IMR-90 (cell line): Measurements from ENCODE around the gene SUPT16H. TPM values are rescaled to one million over a fixed set of nuclear protein-coding genes. Genes with fewer than 3 reads are reported as not detected.

Experiments
- ATAC-seq: fragments of 200-7000 bp; cut with Tn5 transposase; 2 replicates; pipeline ENCODE4 v1.9.1; 2020; ENCODE audit warnings: low read depth, mild to moderate bottlenecking, moderate library complexity
- BruUV-seq: library from RNA; stranded (reverse); fragments of 400-500 nt; replicated peaks from 2 replicates; lab custom pipeline; 2021; lab: Mats Ljungman, UMichigan
- CTCF ChIA-PET: fragments of 300-600 bp; formaldehyde crosslinking; extraction: SDS; loops from one replicate; lab custom pipeline; 2021; ENCODE audit warnings: antibody characterized with exemption; lab: Yijun Ruan, JAX
- POLR2A ChIA-PET: fragments of 300-600 bp; sonication (Branson Sonifier 250); formaldehyde crosslinking; loops from one replicate; lab custom pipeline; 2022; ENCODE audit warnings: antibody characterized with exemption; ENCODE audit not compliant: unreplicated experiment; lab: Charles Lee
- DNase-seq: peaks from one replicate; pipeline ENCODE4 v3.0.0; 2013
- H2AFZ ChIP-seq: replicated peaks from 2 replicates; pipeline ENCODE3; 2013; ENCODE audit warnings: low read length, mild to moderate bottlenecking; ENCODE audit not compliant: poor library complexity
- H2AK5ac ChIP-seq: 2 replicates; pipeline ENCODE4 v1.6.1; 2013; ENCODE audit warnings: low read depth, low read length, inconsistent platforms
- H2AK9ac ChIP-seq: replicated peaks from 2 replicates; pipeline ENCODE3; 2013; ENCODE audit warnings: mild to moderate bottlenecking, low read depth, low read length, moderate library complexity; ENCODE audit not compliant: poor library complexity
- H2BK120ac ChIP-seq: 2 replicates; pipeline ENCODE4 v1.6.1; 2013; ENCODE audit warnings: low read depth, low read length, inconsistent platforms
- H2BK15ac ChIP-seq: 3 replicates; pipeline ENCODE4 v1.6.1; 2013; ENCODE audit warnings: low read depth, low read length, inconsistent platforms
- H2BK20ac ChIP-seq: 2 replicates; pipeline ENCODE4 v1.6.1; 2013; ENCODE audit warnings: low read depth, mild to moderate bottlenecking, inconsistent platforms, low read length, moderate library complexity
- H2BK5ac ChIP-seq: 2 replicates; pipeline ENCODE4 v1.6.1; 2013; ENCODE audit warnings: mild to moderate bottlenecking, low read depth, low read length, inconsistent platforms; ENCODE audit not compliant: poor library complexity, severe bottlenecking
- H3K14ac ChIP-seq: replicated peaks from 2 replicates; pipeline ENCODE4 v1.6.1; 2013; ENCODE audit warnings: low read depth, low read length, inconsistent platforms
- H3K18ac ChIP-seq: 2 replicates; pipeline ENCODE4 v1.6.1; 2013; ENCODE audit warnings: low read depth, low read length, control low read depth
- H3K23ac ChIP-seq: 2 replicates; pipeline ENCODE4 v1.6.1; 2013; ENCODE audit warnings: low read depth, low read length, inconsistent platforms
- H3K27ac ChIP-seq: 2 replicates; pipeline ENCODE4 v1.5.1; 2013; ENCODE audit warnings: mild to moderate bottlenecking, control low read depth, low read length; ENCODE audit not compliant: insufficient read depth
- H3K27me3 ChIP-seq: 2 replicates; pipeline ENCODE4 v1.6.1; 2013; ENCODE audit warnings: low read length; ENCODE audit not compliant: control insufficient read depth, insufficient read depth
- H3K36me3 ChIP-seq: 2 replicates; pipeline ENCODE4 v1.6.1; 2013; ENCODE audit warnings: low read length, mixed read lengths; ENCODE audit not compliant: control insufficient read depth, insufficient read depth
- H3K4ac ChIP-seq: 2 replicates; pipeline ENCODE4 v1.6.1; 2013; ENCODE audit warnings: low read depth, low read length, inconsistent platforms
- H3K4me1 ChIP-seq: 2 replicates; pipeline ENCODE4 v1.6.1; 2013; ENCODE audit warnings: low read length, mixed read lengths; ENCODE audit not compliant: control insufficient read depth, insufficient read depth
- H3K4me2 ChIP-seq: 2 replicates; pipeline ENCODE4 v1.6.1; 2013; ENCODE audit warnings: low read depth, mild to moderate bottlenecking, control low read depth, low read length, moderate library complexity
- H3K4me3 ChIP-seq: 2 replicates; pipeline ENCODE4 v1.5.1; 2013; ENCODE audit warnings: low read depth, mild to moderate bottlenecking, control low read depth, low read length, moderate library complexity; ENCODE audit not compliant: insufficient read depth
- H3K56ac ChIP-seq: 2 replicates; pipeline ENCODE4 v1.6.1; 2013; ENCODE audit warnings: low read length, inconsistent platforms; ENCODE audit not compliant: insufficient read depth; ENCODE audit errors: extremely low read depth
- H3K79me1 ChIP-seq, 2 experiments: 2 replicates each; pipeline ENCODE4 v1.6.1; 2013; ENCODE audit warnings: low read length in 2 of 2, inconsistent platforms in 1 of 2, low read depth in 1 of 2
- H3K9ac ChIP-seq: 2 replicates; pipeline ENCODE4 v1.6.1; 2013; ENCODE audit warnings: low read depth, low read length, control low read depth
- H3K9me1 ChIP-seq: 2 replicates; pipeline ENCODE4 v1.6.1; 2013; ENCODE audit warnings: low read length, inconsistent platforms; ENCODE audit not compliant: insufficient read depth
- H3K9me3 ChIP-seq: 2 replicates; pipeline ENCODE4 v1.6.1; 2013; ENCODE audit warnings: low read length; ENCODE audit not compliant: control insufficient read depth, insufficient read depth
- H4K20me1 ChIP-seq: 2 replicates; pipeline ENCODE4 v1.6.1; 2013; ENCODE audit warnings: low read length, inconsistent platforms; ENCODE audit not compliant: insufficient read depth
- H4K5ac ChIP-seq: 2 replicates; pipeline ENCODE4 v1.6.1; 2013; ENCODE audit warnings: mild to moderate bottlenecking, low read depth, low read length, control low read depth
- H4K8ac ChIP-seq, 2 experiments: 2 replicates each; pipeline ENCODE4 v1.6.1; 2013; ENCODE audit warnings: low read depth in 2 of 2, low read length in 2 of 2, control low read depth in 1 of 2, inconsistent platforms in 1 of 2
- H4K91ac ChIP-seq: 2 replicates; pipeline ENCODE4 v1.6.1; 2013; ENCODE audit warnings: low read depth, low read length, inconsistent platforms; ENCODE audit not compliant: insufficient read depth
- BHLHE40 ChIP-seq: fragments of 150-350 bp; IDR thresholded peaks from 2 replicates; pipeline ENCODE4 v1.6.1; 2016; ENCODE audit warnings: mild to moderate bottlenecking, low read depth, low read length
- CEBPB ChIP-seq: IDR thresholded peaks from 2 replicates; pipeline ENCODE4 v1.6.1; 2012; ENCODE audit warnings: low read depth, low read length, improper control_type of control experiment
- CHD1 ChIP-seq: IDR thresholded peaks from 2 replicates; pipeline ENCODE4 v1.6.1; 2012; ENCODE audit warnings: low read depth, low read length, improper control_type of control experiment
- FOS ChIP-seq: fragments of 150-350 bp; IDR thresholded peaks from 2 replicates; pipeline ENCODE4 v1.6.1; 2016; ENCODE audit warnings: low read depth, low read length
- MAFK ChIP-seq: IDR thresholded peaks from 2 replicates; pipeline ENCODE4 v1.6.1; 2012; ENCODE audit warnings: low read depth, low read length, improper control_type of control experiment
- MAZ ChIP-seq: IDR thresholded peaks from 2 replicates; pipeline ENCODE4 v1.6.1; 2012; ENCODE audit warnings: low read depth, mild to moderate bottlenecking, low read length, improper control_type of control experiment, moderate library complexity, borderline replicate concordance
- MXI1 ChIP-seq: IDR thresholded peaks from 2 replicates; pipeline ENCODE4 v1.6.1; 2012; ENCODE audit warnings: low read depth, mild to moderate bottlenecking, low read length, moderate library complexity, borderline replicate concordance
- NFE2L2 ChIP-seq: fragments of 150-350 bp; IDR thresholded peaks from 2 replicates; pipeline ENCODE4 v1.6.1; 2016; ENCODE audit warnings: low read depth, mild to moderate bottlenecking, low read length
- POLR2A ChIP-seq: IDR thresholded peaks from 2 replicates; pipeline ENCODE4 v1.6.1; 2012; ENCODE audit warnings: mild to moderate bottlenecking, low read depth, low read length
- RAD21 ChIP-seq: IDR thresholded peaks from 2 replicates; pipeline ENCODE4 v1.6.1; 2012; ENCODE audit warnings: low read length, improper control_type of control experiment
- RCOR1 ChIP-seq: IDR thresholded peaks from 2 replicates; pipeline ENCODE4 v1.6.1; 2012; ENCODE audit warnings: mild to moderate bottlenecking, low read length, improper control_type of control experiment; ENCODE audit not compliant: insufficient replicate concordance
- RFX5 ChIP-seq: IDR thresholded peaks from 2 replicates; pipeline ENCODE4 v1.8.0; 2012; ENCODE audit warnings: low read depth, mild to moderate bottlenecking, low read length, moderate library complexity
- SMC3 ChIP-seq: fragments of 150-350 bp; IDR thresholded peaks from 2 replicates; pipeline ENCODE4 v1.6.1; 2016; ENCODE audit warnings: low read depth, mild to moderate bottlenecking, antibody characterized with exemption, low read length, moderate library complexity
- WGBS, 2 experiments: methylation state at CpG; one replicate each; pipeline versions ENCODE4 v1.1.5 to v1.1.7; 2013; ENCODE audit warnings: missing lambda C conversion rate in 2 of 2; ENCODE audit not compliant: insufficient read length in 1 of 2; ENCODE audit errors: extremely low coverage in 2 of 2; 5-methylcytosine and 5-hydroxymethylcytosine counted together
- dilution Hi-C: fragments of 300-500 bp; cut with HindIII; formaldehyde crosslinking; loops from one replicate; pipeline ENCODE4 v1.14.3; 2018; ENCODE audit warnings: low sequenced_read_pairs; ENCODE audit not compliant: unreplicated experiment
- in situ Hi-C: fragments of 300-500 bp; cut with MboI; formaldehyde crosslinking; loops from 3 replicates; pipeline ENCODE4 v1.14.3; 2019; ENCODE audit warnings: low sequenced_read_pairs, inconsistent platforms, mixed read lengths
- intact Hi-C: fragments of 100-400 bp; cut with micrococcal nuclease; formaldehyde crosslinking; loops from 2 replicates; pipeline ENCODE4 v1.10.0; 2022
- polyA plus RNA-seq, 3 experiments: library from polyadenylated mRNA; depleted of rRNA; stranded (reverse); fragments of >200 nt; gene quantifications; 2 replicates each; pipeline ENCODE4 v1.2.3, GENCODE V29; 2012; ENCODE audit warnings: low replicate concordance in 1 of 3
- total RNA-seq: library from RNA; depleted of rRNA; stranded (reverse); fragments of >200 nt; gene quantifications from 2 replicates; pipeline ENCODE4 v1.2.3, GENCODE V29; 2012
- TF ChIP-seq, protein P1 (sequence below): fragments of 150-350 bp; IDR thresholded peaks from 2 replicates; pipeline ENCODE4 v1.6.1; 2016; ENCODE audit warnings: low read depth, mild to moderate bottlenecking, low read length, moderate library complexity, borderline replicate concordance
- TF ChIP-seq, protein P2 (sequence below): fragments of 150-350 bp; IDR thresholded peaks from 2 replicates; pipeline ENCODE4 v1.6.1; 2017; ENCODE audit warnings: mild to moderate bottlenecking, antibody characterized with exemption, low read length, low read depth
- TF ChIP-seq, protein P3 (sequence below): conservative IDR thresholded peaks from 2 replicates; pipeline ENCODE4 v1.5.1; 2012; ENCODE audit warnings: mild to moderate bottlenecking, low read depth, low read length, improper control_type of control experiment

The SUPT16H gene
- total and polyA plus RNA-seq, 2 of the 4 experiments (the other 2 are of a cell fraction): 50.6 to 103 TPM

GRCh38 chr14:21326972-21327371 is 56.8 kb downstream of the SUPT16H start:
- dilution Hi-C loops: no loop called here
- ATAC-seq: no peak
- Histone ChIP-seq H3K27ac (no peak overlapping the region), H4K5ac (no peak overlapping the region), H2AFZ (no peak overlapping the region), H3K14ac (no peak overlapping the region), H2BK15ac (no peak overlapping the region), H4K8ac (no peak overlapping the region), H2BK120ac (no peak overlapping the region), H4K20me1 (no peaks in the 10 kb centered on the region), H3K9ac (no peak overlapping the region), H3K4me1 (no peaks in the 10 kb centered on the region), H3K27me3 (peaks cover 30% of the 10 kb centered on the region), H3K56ac (no peak overlapping the region), H3K36me3 (no peaks in the 10 kb centered on the region), H2BK5ac (no peak overlapping the region), H3K18ac (no peak overlapping the region), H3K9me3 (no peaks in the 10 kb centered on the region), H3K79me1 (no peaks in the 10 kb centered on the region), H4K91ac (no peak overlapping the region), H2BK20ac (no peak overlapping the region), H3K4ac (no peak overlapping the region), H2AK9ac (no peak overlapping the region), H3K23ac (no peak overlapping the region), H2AK5ac (no peak overlapping the region), H3K4me2 (no peak overlapping the region), H3K9me1 (no peaks in the 10 kb centered on the region), H3K4me3 (no peak overlapping the region)
- TF ChIP-seq RAD21 (no peak), MAFK (no peak), CEBPB (no peak), NFE2L2 (no peak), CHD1 (no peak), MXI1 (no peak), MAZ (no peak), RCOR1 (no peak), BHLHE40 (no peak), POLR2A (no peak), FOS (no peak), RFX5 (no peak), SMC3 (no peak)
- TF ChIP-seq, protein P1, sequence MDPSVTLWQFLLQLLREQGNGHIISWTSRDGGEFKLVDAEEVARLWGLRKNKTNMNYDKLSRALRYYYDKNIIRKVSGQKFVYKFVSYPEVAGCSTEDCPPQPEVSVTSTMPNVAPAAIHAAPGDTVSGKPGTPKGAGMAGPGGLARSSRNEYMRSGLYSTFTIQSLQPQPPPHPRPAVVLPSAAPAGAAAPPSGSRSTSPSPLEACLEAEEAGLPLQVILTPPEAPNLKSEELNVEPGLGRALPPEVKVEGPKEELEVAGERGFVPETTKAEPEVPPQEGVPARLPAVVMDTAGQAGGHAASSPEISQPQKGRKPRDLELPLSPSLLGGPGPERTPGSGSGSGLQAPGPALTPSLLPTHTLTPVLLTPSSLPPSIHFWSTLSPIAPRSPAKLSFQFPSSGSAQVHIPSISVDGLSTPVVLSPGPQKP: no peak
- TF ChIP-seq, protein P2, sequence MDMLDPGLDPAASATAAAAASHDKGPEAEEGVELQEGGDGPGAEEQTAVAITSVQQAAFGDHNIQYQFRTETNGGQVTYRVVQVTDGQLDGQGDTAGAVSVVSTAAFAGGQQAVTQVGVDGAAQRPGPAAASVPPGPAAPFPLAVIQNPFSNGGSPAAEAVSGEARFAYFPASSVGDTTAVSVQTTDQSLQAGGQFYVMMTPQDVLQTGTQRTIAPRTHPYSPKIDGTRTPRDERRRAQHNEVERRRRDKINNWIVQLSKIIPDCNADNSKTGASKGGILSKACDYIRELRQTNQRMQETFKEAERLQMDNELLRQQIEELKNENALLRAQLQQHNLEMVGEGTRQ: no peak
- TF ChIP-seq, protein P3, sequence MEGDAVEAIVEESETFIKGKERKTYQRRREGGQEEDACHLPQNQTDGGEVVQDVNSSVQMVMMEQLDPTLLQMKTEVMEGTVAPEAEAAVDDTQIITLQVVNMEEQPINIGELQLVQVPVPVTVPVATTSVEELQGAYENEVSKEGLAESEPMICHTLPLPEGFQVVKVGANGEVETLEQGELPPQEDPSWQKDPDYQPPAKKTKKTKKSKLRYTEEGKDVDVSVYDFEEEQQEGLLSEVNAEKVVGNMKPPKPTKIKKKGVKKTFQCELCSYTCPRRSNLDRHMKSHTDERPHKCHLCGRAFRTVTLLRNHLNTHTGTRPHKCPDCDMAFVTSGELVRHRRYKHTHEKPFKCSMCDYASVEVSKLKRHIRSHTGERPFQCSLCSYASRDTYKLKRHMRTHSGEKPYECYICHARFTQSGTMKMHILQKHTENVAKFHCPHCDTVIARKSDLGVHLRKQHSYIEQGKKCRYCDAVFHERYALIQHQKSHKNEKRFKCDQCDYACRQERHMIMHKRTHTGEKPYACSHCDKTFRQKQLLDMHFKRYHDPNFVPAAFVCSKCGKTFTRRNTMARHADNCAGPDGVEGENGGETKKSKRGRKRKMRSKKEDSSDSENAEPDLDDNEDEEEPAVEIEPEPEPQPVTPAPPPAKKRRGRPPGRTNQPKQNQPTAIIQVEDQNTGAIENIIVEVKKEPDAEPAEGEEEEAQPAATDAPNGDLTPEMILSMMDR: no peak
- no peak for DNase-seq
- no CpG with 5 or more reads among the region's 1 CpG for WGBS, 2 experiments
- POLR2A ChIA-PET: no interaction called here
- BruUV-seq: no TSS peak
- in situ Hi-C loops: no loop called here
- CTCF ChIA-PET: interaction anchor here (1.3 kb wide), 1 partner anchor 9 kb away, joined by 5 read pairs; no protein-coding TSS in a partner anchor
- intact Hi-C loops: no loop called here
